ENCODE results near the gene NMD3.
"Not testable (repeated sequence)": the region's sequence is repeated elsewhere in the genome, so short reads cannot be mapped to it uniquely, and the experiment has no call there.

NMD3 gene

GRCh38 chr3:161220850-161221753 lies at the start of gene NMD3:
TSS of gene NMD3 (plus strand) at chr3:161221311. CDS start at chr3:161222014, 703 bp downstream.
- DNase-seq, result peak; percentile 84

- DNase-seq, result no peak
These were observed 49.2 kb upstream of the NMD3 start for GRCh38 chr3:161171639-161172552.

- no peak for DNase-seq
These were observed 45.6 kb upstream of the NMD3 start for GRCh38 chr3:161175506-161175905.

GRCh38 chr3:161177991-161178390 lies 43.1 kb upstream of the NMD3 start:
- no peak for DNase-seq

GRCh38 chr3:161181371-161181770 lies 39.7 kb upstream of the NMD3 start:
- DNase-seq, result not testable (repeated sequence)

- no peak for DNase-seq
These were observed 34.1 kb upstream of the NMD3 start for GRCh38 chr3:161187046-161187445.

- no peak for DNase-seq
These were observed 23.0 kb upstream of the NMD3 start for GRCh38 chr3:161197855-161198850.

GRCh38 chr3:161199926-161200325 lies 21.2 kb upstream of the NMD3 start:
- no peak for DNase-seq

- no peak for DNase-seq
These were observed 17.5 kb upstream of the NMD3 start for GRCh38 chr3:161203485-161204098.

- no peak for DNase-seq
These were observed 12.2 kb upstream of the NMD3 start for GRCh38 chr3:161208931-161209330.

- DNase-seq, result no peak
These were observed 8.8 kb upstream of the NMD3 start for GRCh38 chr3:161212171-161212771.

- DNase-seq, result no peak
These were observed 8.2 kb upstream of the NMD3 start for GRCh38 chr3:161212906-161213305.

GRCh38 chr3:161213644-161214043 lies 7.5 kb upstream of the NMD3 start:
- DNase-seq, result no peak

- no peak for DNase-seq
These were observed 5.9 kb upstream of the NMD3 start for GRCh38 chr3:161215185-161215584.

- DNase-seq, result no peak
These were observed 3.6 kb upstream of the NMD3 start for GRCh38 chr3:161217496-161217895.

GRCh38 chr3:161219495-161219894 lies 1.6 kb upstream of the NMD3 start:
- no peak for DNase-seq

GRCh38 chr3:161221806-161222600 lies 892 bp downstream of the NMD3 start:
- DNase-seq, result no peak

- DNase-seq, result no peak
These were observed 1.6 kb downstream of the NMD3 start for GRCh38 chr3:161222662-161223061.

- no peak for DNase-seq
These were observed 3.7 kb downstream of the NMD3 start for GRCh38 chr3:161224786-161225185.

GRCh38 chr3:161230621-161231171 lies 9.6 kb downstream of the NMD3 start:
- DNase-seq, result no peak

Measured in GDM1 (cell line).